ENCODE results near the gene BMPER. TPM values are rescaled to one million over a fixed set of nuclear protein-coding genes. Genes with fewer than 3 reads are reported as not detected.

Gene BMPER
- total and polyA plus RNA-seq, 2 experiments from 2014 or later, result 40.5 to 97.3 TPM

DNA sequence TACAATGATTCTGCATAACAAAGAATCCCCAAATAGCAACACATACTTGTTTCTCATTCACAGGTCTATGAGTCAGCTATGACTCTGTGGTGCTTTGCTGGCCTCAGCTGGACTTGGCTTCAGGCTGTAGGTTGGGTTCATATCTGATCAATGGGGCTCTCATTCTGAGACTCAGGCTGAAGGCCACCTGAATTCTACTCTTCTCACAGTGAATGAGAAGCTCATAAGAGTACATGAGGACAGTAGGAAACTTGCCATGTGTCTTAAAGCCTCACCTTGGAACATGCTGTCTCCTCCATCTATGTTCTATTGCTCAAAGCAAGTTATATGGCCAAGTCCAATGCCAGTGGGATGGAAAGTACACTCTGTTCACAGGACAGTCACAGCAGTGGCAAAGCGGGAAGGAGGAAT is 292.9 kb downstream of the BMPER start:
- H3F3A ChIP-seq (ENCODE audit: insufficient read depth), result no peaks in the 10 kb centered on the region
- H4K20me1 ChIP-seq (ENCODE audit: insufficient read depth), result no peaks in the 10 kb centered on the region
- H3K4me2 ChIP-seq (ENCODE audit: unreplicated experiment), result no peak overlapping the region
- H3K9ac ChIP-seq, result no peak overlapping the region
- H3K9me2 ChIP-seq (ENCODE audit: insufficient read depth), result no peaks in the 10 kb centered on the region
- WGBS, 2 experiments (ENCODE audit: low coverage in 1 of 2, low lambda C conversion rate in 2 of 2, missing lambda C conversion rate in 2 of 2), result 88 to 96% methylated on average over 1 of the region's 1 CpG
- peak; percentile 5 for DNase-seq
- no peaks in the 10 kb centered on the region for H3K79me2 ChIP-seq (ENCODE audit: insufficient read depth)
- TF ChIP-seq EZH2phosphoT487 (IDR thresholded peaks at IDR 0.05; ENCODE audit: insufficient read depth, low read depth) (no peak), EZH2 (IDR thresholded peaks at IDR 0.05; ENCODE audit: insufficient read depth, poor library complexity, severe bottlenecking) (no peak)
- no peak overlapping the region for H3K27ac ChIP-seq
- H3K4me1 ChIP-seq (ENCODE audit: insufficient read depth), result no peaks in the 10 kb centered on the region
- H2AFZ ChIP-seq, result no peak overlapping the region
- H3K9me3 ChIP-seq (ENCODE audit: low read depth), result no peaks in the 10 kb centered on the region
- no peaks in the 10 kb centered on the region for H3K36me3 ChIP-seq (ENCODE audit: low read depth)
- in situ Hi-C loops (cut with MboI), result no loop called here
- no peaks in the 10 kb centered on the region for H3K27me3 ChIP-seq (replicated peaks; ENCODE audit: insufficient read depth)
- no peak overlapping the region for H3K4me3 ChIP-seq
